Stimulated activated CD8-positive, alpha-beta memory T cell treated with anti-CD3 and anti-CD28 coated beads, Interleukin-4, amount 100 ng/mL, for 1 hour (primary cell): ENCODE results near the gene HPCAL4.

Experiments
- DNase-seq, 2 donors: peaks; one replicate each; pipeline ENCODE4 v3.0.0-alpha.2; 2020; ENCODE audit warnings: low read depth in 2 of 2, low spot score in 1 of 2

The HPCAL4 gene

DNA sequence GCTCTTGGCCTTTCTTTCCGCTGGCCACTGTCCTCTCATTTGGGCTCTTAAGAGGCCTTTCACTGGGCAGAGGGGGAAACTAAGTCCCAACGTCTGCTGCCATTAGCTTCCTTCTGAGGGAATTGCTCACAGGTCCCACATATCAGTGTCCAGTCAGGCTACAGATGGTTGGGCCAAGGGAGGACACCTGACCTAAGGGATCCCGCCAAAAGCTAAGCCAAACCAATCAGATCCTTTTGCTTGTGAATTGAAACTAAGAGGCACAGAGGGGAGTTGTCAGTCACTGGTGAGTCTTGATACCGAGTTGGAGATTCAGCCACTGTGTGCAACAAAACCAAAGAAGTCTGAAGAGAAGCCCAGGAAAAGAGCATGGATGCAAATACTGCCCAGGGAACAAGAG, 13.6 kb downstream of the HPCAL4 start:
- DNase-seq = no peak

DNA sequence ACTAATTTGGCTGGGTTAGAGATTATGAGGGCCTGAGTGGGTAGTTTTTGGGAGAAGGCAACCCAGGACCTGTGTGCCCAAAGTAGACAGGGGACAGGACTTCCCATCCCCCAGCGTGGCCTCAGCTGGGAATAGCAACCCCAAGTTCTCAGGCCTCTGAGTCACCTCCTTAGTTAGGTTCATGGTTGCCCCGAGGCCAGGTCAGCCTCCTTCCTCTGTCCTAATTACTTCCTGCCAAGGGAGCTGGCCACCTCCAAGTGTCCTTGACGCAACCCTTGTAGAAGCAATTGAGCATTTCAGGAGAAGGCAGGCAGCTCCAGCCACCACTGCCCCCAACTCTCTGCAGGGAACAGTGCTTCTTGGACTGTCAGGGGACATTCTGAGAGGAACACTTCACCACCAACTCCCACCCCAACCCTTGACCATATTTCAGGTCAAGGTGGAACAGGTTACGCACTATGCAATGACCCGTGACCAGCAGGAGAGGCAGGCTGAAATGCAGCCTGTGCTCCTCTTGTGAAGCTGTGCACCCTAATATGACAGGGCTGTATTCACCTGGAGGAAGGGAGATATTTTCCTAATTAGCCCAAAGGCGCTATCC, 14.2 kb downstream of the HPCAL4 start:
- no peak for DNase-seq

DNA sequence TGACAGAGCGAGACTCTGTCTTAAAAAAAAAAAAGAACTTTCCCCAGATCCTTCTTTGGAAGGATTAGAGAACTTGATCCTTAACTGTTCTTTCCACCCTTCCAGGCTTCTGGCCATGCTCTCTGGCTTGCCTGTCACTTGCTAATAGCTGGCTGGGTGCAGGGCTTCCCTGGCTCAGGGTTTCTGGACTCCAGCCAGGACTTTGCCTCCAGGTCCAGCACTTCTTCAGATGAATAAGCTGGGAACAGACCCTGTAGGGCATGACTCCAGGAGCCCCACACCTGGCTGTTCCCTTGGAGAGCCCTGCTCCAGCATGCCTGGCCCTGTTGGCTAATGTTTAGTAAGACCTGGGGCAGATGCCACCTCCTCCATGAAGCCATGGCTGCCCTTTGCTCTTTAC, 16.0 kb downstream of the HPCAL4 start:
- no peak for DNase-seq

GRCh38 chr1:39673215-39673614, 18.0 kb downstream of the HPCAL4 start:
- no peak for DNase-seq

DNA sequence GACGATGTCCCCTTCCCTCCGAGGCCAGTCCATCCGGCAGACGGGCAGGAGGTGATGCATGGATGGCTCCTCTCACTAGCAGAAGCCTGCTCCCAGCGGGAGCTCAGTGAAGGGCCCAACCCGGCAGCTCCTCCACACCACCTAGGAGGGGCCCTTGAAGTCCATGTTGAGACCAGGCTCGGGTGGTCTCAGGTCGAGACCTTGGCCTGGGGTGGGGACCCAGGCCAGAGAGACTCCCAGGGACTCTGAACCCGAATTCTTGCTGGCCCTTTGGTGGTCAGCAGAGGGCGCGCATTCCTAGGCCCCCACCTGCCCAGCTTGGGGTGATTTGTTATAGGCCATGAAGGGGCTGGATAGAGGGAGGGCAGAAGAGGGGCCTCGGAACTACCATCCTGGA, 18.7 kb downstream of the HPCAL4 start:
- no peak for DNase-seq

GRCh38 chr1:39671793-39672550, 19.3 kb downstream of the HPCAL4 start, which contains the start of gene NT5C1A:
TSS of gene NT5C1A (minus strand) at chr1:39672107. CDS start at chr1:39672038, 69 bp downstream.
- DNase-seq = no peak

- no peak for DNase-seq
Observed at GRCh38 chr1:39671433-39671792, 19.8 kb downstream of the HPCAL4 start.

- DNase-seq = no peak
Observed at GRCh38 chr1:39670689-39671088, 20.5 kb downstream of the HPCAL4 start.

GRCh38 chr1:39668894-39669293, 22.3 kb downstream of the HPCAL4 start:
- DNase-seq = no peak

DNA sequence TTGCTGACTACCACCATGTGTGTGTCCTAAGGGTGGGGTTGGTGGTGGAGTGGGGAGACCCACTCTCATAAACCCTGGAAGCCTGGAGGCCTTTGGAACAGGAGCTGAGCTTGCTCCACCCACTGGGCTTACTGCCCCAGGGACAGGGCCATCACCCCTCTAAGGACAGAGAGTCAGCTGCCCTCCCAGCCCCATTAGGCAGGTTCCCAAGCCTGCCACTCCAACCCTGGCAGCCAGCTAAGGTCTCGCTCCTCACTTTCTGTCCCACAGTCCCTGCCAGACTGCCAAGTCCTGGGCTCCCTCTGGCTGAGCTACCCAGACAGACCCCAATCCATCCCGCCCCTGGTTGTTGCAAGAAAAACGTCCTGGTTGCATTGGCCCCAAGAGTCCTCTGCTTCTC, 23.1 kb downstream of the HPCAL4 start:
- DNase-seq = no peak

GRCh38 chr1:39666772-39667171, 24.5 kb downstream of the HPCAL4 start:
- no peak for DNase-seq

- no peak for DNase-seq
Observed at GRCh38 chr1:39663559-39663958, 27.7 kb downstream of the HPCAL4 start.

DNA sequence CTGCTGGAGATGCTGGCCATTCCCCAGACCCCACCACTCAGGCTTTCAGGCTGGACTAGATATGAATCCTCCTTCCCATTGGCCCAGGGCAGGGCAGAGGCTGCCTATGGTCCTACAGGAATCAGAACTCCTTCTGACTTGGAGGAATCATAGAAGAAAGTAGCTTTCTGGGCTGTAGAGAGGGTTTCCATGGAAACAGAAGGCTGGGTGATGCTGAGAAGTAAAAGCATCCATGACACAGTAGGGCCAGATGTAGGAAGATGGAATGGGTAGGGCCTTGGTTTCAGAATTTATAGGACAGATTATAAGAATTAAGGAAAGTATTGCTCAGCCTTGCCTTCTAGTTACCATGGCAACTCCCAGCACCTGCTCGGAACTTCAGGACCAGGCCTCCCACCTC, 28.4 kb downstream of the HPCAL4 start:
- DNase-seq = no peak

DNA sequence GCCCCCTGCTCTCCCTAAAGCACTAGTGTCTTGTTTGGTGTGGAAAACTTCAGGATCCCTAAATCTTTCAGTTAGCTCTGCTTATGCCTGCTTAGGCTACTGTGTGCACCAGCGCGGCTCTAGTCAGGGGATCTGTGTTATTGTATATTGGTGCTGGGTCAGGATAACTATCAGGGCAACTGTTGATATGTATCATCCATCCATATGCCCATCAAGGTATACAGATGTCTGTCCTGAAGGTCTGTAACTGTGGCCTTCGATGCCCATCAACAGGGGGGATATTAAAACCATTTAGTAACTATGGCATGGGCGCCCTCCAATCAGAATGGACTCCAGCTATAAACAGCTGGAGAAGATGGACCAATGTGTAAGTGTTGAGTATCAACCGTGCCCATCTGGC, 31.7 kb downstream of the HPCAL4 start:
- no peak for DNase-seq

- no peak for DNase-seq
Observed at GRCh38 chr1:39659110-39659509, 32.1 kb downstream of the HPCAL4 start.

DNA sequence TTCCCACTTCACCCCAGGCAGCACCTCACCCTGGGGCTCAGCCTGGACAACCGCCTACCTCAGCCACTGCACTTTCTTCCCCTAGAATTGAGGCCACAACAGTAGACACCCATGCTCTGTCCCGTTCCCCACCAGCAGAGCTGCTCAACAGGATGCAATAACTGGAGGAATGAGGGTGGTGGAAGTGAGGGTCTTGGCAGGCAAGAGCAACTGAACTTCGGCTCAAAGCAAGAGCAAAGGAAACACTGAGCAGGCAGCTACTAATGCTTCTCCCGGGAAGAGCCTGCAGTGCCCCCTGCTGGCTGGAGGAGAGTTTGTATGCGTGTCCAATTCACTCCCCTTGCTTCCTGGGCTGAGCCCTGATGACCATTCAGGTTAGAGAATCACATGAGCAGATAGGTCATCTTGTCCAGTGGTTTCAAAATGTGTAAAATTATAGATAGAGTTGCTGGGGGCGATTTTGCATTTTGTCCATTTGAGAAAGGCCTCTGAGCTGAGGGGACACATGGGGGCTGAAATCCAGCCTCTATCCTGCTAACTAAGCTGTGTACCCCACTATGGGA, 33.2 kb downstream of the HPCAL4 start:
- DNase-seq = peak; percentile 17 to 29

- no peak for DNase-seq
Observed at GRCh38 chr1:39657402-39657801, 33.8 kb downstream of the HPCAL4 start.

GRCh38 chr1:39656391-39656790, 34.8 kb downstream of the HPCAL4 start:
- DNase-seq = no peak

DNA sequence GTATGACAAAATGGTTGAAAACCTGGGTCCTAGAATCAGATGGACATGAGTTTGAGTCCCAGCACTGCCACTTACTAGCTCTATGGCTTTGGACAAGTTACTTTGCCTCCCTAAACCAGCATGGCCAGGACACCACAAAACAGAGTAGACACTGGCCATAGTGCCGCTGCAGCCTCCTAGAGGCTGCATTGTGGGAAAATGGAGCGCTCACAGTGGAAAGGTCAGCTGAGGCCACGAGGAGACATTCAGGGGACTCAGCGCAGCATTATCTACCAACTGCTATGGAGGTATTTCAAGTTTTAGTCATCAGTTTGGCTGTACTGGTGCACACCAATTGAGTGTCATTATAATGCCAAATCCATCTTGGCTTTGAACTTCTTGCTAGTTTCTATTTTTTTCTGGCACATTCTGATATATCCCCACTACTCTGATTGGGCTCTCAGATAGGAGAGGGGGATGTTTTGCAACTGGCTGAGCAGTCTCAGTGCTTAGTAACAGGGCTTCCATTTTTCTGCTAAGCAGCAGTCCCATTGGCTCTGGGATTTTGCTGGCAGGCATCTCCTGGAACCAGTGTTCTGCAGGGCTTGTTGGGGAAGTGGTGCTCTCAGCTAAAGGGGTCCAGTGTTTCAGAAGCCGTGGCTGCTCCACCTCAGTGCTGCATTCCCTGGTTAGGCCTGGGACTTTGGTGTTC, 35.5 kb downstream of the HPCAL4 start:
- no peak for DNase-seq

- DNase-seq = no peak
Observed at GRCh38 chr1:39654291-39654690, 36.9 kb downstream of the HPCAL4 start.

DNA sequence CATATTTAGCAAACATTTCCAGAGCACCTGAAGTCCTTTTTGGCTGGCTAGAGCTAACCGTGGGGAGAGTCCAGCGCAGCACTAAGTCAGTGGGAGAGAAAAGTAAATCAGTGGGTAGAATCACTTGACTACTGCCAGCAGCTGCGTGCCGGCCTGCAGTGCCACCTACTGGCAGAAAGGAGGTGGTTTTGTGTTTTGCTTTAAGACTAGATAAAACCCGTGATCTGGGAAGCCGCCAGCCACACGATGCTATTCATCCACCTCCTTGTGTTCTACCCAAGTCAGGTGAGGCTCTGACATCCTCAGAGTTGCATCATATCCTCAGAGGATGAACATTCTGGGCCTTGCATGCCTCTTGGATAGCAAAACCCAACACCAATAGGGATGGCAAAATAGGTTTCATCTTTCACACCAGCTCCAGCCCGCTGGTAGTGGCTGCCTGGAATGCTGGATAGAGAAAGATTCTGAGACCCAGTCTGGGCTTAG, 37.6 kb downstream of the HPCAL4 start:
- DNase-seq = peak; percentile 36 to 64

DNA sequence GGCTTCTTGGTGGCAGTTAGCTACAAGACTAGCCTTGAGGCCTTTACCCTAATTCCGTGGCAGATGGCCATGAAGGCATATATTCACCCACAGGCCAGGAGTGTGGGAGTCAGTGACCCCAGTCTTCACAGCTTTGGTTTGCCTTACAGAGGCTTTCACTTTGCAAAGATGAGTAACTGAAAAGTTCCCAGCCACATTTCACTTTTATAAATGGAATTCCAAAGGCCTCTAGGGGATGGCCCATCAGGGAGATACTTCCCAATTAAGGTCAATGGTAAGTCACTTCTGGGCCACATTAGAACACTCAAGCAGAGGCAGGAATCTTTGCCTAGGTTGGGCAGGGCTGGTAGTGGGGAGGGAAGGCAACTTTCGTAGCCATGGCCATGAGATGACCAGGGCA, 38.7 kb downstream of the HPCAL4 start:
- DNase-seq = no peak
